Liver (tissue), 3 donors: ENCODE data around the gene C7.

Experiments
- CTCF ChIP-seq: fragments of 150-350 bp; IDR thresholded peaks from 2 replicates; pipeline ENCODE4 v1.5.1; 2017; ENCODE audit warnings: improper control_type of control experiment, low read depth, low read length; ENCODE audit not compliant: missing input control
- FOXA1 ChIP-seq: IDR thresholded peaks from 2 replicates; pipeline ENCODE4 v1.6.1; 2016; ENCODE audit warnings: antibody characterized with exemption
- GABPA ChIP-seq, 2 donors: IDR thresholded peaks in 1 of 2; conservative IDR thresholded peaks in 1 of 2; 2 replicates each; pipeline ENCODE4 v1.6.1; 2016; ENCODE audit warnings: antibody characterized with exemption in 2 of 2, mild to moderate bottlenecking in 1 of 2, moderate library complexity in 1 of 2
- HNF4G ChIP-seq: IDR thresholded peaks from 2 replicates; pipeline ENCODE4 v1.6.1; 2016; ENCODE audit warnings: antibody characterized with exemption
- MAX ChIP-seq: IDR thresholded peaks from 2 replicates; pipeline ENCODE4 v1.6.1; 2016; ENCODE audit warnings: antibody characterized with exemption
- RAD21 ChIP-seq, 2 donors: IDR thresholded peaks; 2 replicates each; pipeline ENCODE4 v1.6.1; 2016; ENCODE audit warnings: antibody characterized with exemption in 2 of 2, mild to moderate bottlenecking in 2 of 2
- REST ChIP-seq: IDR thresholded peaks from 2 replicates; pipeline ENCODE4 v1.6.1; 2016; ENCODE audit warnings: antibody characterized with exemption, mild to moderate bottlenecking
- RXRA ChIP-seq, 2 donors: IDR thresholded peaks; 2 replicates each; pipeline ENCODE4 v1.6.1; 2017 to 2018; ENCODE audit warnings: antibody characterized with exemption in 2 of 2, mild to moderate bottlenecking in 1 of 2
- TAF1 ChIP-seq: conservative IDR thresholded peaks from 2 replicates; pipeline ENCODE4 v1.6.1; 2016; ENCODE audit warnings: antibody characterized with exemption, mild to moderate bottlenecking
- YY1 ChIP-seq: IDR thresholded peaks from 2 replicates; pipeline ENCODE4 v1.6.1; 2016; ENCODE audit warnings: antibody characterized with exemption, mild to moderate bottlenecking
- ZBTB33 ChIP-seq: IDR thresholded peaks from 2 replicates; pipeline ENCODE4 v1.6.1; 2016; ENCODE audit warnings: antibody characterized with exemption
- donor health status: healthy.
- donor health status: healthy.

- no peak for TF ChIP-seq CTCF
- TF ChIP-seq REST = no peak
- TF ChIP-seq RAD21 (IDR thresholded peaks at IDR 0.05) = no peak
- TF ChIP-seq RXRA (IDR thresholded peaks at IDR 0.05) = no peak
- no peak for TF ChIP-seq TAF1
- no peak for TF ChIP-seq YY1
- no peak for TF ChIP-seq GABPA (IDR thresholded peaks at IDR 0.05 in 1 of 2, conservative IDR thresholded peaks at IDR 0.05 in 1 of 2)
- TF ChIP-seq FOXA1 = no peak
- TF ChIP-seq ZBTB33 = no peak
- no peak for TF ChIP-seq MAX
- TF ChIP-seq HNF4G = no peak
These were observed at the start of gene C7 for GRCh38 chr5:40909264-40909663.
